NT2/D1 (cell line): ENCODE data around the gene PPP5C.

Experiments
- YY1 ChIP-seq: IDR thresholded peaks from 2 replicates; pipeline ENCODE4 v1.6.1; 2011; ENCODE audit not compliant: insufficient read length, insufficient read depth
- ZNF274 ChIP-seq: IDR thresholded peaks from 2 replicates; pipeline ENCODE4 v1.6.1; 2011; ENCODE audit warnings: mild to moderate bottlenecking, low read depth, low read length

DNA sequence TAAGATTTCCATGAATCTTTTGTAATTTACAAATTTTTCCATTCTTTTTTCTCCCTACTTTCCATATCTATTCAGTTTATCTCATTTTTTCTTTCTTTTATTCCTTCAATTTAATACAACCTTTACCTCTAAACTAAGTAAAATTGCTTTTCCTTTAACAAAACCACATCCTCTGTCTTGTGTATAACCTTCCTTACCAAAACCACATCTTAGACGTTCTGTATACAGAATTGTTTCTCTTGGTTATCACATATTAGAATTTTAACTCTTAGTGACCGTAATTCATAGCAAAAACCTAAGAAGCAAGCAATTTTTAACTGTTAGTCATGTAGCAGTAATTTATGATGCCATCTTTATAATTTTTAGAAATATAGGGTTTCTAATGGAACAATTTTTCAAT, 15.0 kb downstream of the PPP5C start:
- TF ChIP-seq YY1 = no peak
- no peak for TF ChIP-seq ZNF274
